Esophagus squamous epithelium (tissue), 4 donors: ENCODE results near the gene IL20.

Source experiments
- POLR2A ChIP-seq, 4 donors: fragments of 450-650 bp; IDR thresholded peaks; one replicate each; pipeline ENCODE4 v1.6.1; 2017; ENCODE audit warnings: antibody characterized with exemption in 4 of 4, mild to moderate bottlenecking in 4 of 4, moderate library complexity in 3 of 4
- TF ChIP-seq, protein P1 (sequence below), 6 experiments: fragments of 450-650 bp in 4 of 6; fragments of 200-600 bp in 2 of 6; sonication (generic) in 2 of 6; IDR thresholded peaks; one replicate each; pipeline ENCODE4 v1.5.1; 2016 to 2019; ENCODE audit warnings: antibody characterized with exemption in 6 of 6, mild to moderate bottlenecking in 4 of 6, moderate library complexity in 4 of 6

GRCh38 chr1:206816390-206817287, 48.8 kb upstream of the IL20 start:
- TF ChIP-seq POLR2A (IDR thresholded peaks at IDR 0.05): no peak
- TF ChIP-seq, protein P1, sequence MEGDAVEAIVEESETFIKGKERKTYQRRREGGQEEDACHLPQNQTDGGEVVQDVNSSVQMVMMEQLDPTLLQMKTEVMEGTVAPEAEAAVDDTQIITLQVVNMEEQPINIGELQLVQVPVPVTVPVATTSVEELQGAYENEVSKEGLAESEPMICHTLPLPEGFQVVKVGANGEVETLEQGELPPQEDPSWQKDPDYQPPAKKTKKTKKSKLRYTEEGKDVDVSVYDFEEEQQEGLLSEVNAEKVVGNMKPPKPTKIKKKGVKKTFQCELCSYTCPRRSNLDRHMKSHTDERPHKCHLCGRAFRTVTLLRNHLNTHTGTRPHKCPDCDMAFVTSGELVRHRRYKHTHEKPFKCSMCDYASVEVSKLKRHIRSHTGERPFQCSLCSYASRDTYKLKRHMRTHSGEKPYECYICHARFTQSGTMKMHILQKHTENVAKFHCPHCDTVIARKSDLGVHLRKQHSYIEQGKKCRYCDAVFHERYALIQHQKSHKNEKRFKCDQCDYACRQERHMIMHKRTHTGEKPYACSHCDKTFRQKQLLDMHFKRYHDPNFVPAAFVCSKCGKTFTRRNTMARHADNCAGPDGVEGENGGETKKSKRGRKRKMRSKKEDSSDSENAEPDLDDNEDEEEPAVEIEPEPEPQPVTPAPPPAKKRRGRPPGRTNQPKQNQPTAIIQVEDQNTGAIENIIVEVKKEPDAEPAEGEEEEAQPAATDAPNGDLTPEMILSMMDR (IDR thresholded peaks at IDR 0.05): no peak
